Left lung (tissue), 10 donors: ENCODE measurements around the gene INPP5A. TPM values are rescaled to one million over a fixed set of nuclear protein-coding genes. Genes with fewer than 3 reads are reported as not detected.
"Not testable (repeated sequence)": the region's sequence is repeated elsewhere in the genome, so short reads cannot be mapped to it uniquely, and the experiment has no call there.

Source experiments
- ATAC-seq: fragments of 200-7000 bp; cut with Tn5 transposase; one replicate; pipeline ENCODE4 v1.9.1; 2020; ENCODE audit warnings: moderate library complexity
- DNase-seq, 4 donors: peaks; one replicate each; pipeline ENCODE4 v3.0.0-alpha.2; 2013 to 2020
- H3K27ac ChIP-seq, 2 donors: fragments of 200-600 bp; sonication (generic) in 1 of 2; one replicate each; pipeline versions ENCODE4 v1.5.0 to v1.8.0; 2020 to 2021
- H3K27me3 ChIP-seq, 2 donors: fragments of 200-600 bp; sonication (generic) in 1 of 2; one replicate each; pipeline versions ENCODE4 v1.5.0 to v1.8.0; 2020 to 2021
- H3K36me3 ChIP-seq, 2 donors: fragments of 200-600 bp; sonication (generic) in 1 of 2; one replicate each; pipeline versions ENCODE4 v1.5.0 to v1.8.0; 2020 to 2021
- H3K4me1 ChIP-seq, 2 donors: fragments of 200-600 bp; one replicate each; pipeline ENCODE4 v1.8.0; 2021
- H3K4me3 ChIP-seq, 2 donors: fragments of 200-600 bp; sonication (generic) in 1 of 2; one replicate each; pipeline versions ENCODE4 v1.5.0 to v1.8.0; 2020 to 2021; ENCODE audit warnings: mild to moderate bottlenecking in 1 of 2
- H3K9me3 ChIP-seq, 2 donors: fragments of 200-600 bp; sonication (generic) in 1 of 2; one replicate each; pipeline versions ENCODE4 v1.5.0 to v1.8.0; 2020 to 2021
- CTCF ChIP-seq, 2 donors: fragments of 200-600 bp; sonication (generic) in 1 of 2; IDR thresholded peaks; one replicate each; pipeline versions ENCODE4 v1.5.0 to v1.8.0; 2021; ENCODE audit warnings: antibody characterized with exemption in 2 of 2
- intact Hi-C, 2 donors: fragments of 100-400 bp; cut with DNase I; formaldehyde crosslinking; loops; one replicate each; pipeline versions ENCODE4 v1.11.2 to v1.14.2; 2022
- polyA plus RNA-seq, 6 donors: library from polyadenylated mRNA; unstranded; fragments of 120-200 nt; gene quantifications; one replicate each; pipeline ENCODE4 v1.2.1, GENCODE V29; 2013; ENCODE audit not compliant: insufficient read length in 6 of 6
- total RNA-seq, 2 donors: library from RNA; stranded (reverse); fragmentation: NEBNext Ultra II Directional; extraction: Animal tissue kit (Norgen Biotek cat#: 25700); gene quantifications; one replicate each; pipeline ENCODE4 v1.2.1, GENCODE V29; 2021
- donor health status: DM: no; HTN: yes; CAD: no.
- donor health status: DM: no; HTN: no; CAD: no.

INPP5A gene
- total and polyA plus RNA-seq, 8 donors: 32.0 to 44.0 (median 36.8) TPM

- no peak overlapping the region for H3K4me3 ChIP-seq
- no peaks in the 10 kb centered on the region for H3K36me3 ChIP-seq
- ATAC-seq (no peak), DNase-seq (peak in 1 of 4 donors; percentile 8)
- no peaks in the 10 kb centered on the region for H3K9me3 ChIP-seq
- no peak for TF ChIP-seq CTCF (IDR thresholded peaks at IDR 0.05)
- H3K4me1 ChIP-seq: no peaks in the 10 kb centered on the region
- H3K27ac ChIP-seq: no peak overlapping the region
- peaks cover 0 to 67% of the 10 kb centered on the region in 2 donors for H3K27me3 ChIP-seq
- intact Hi-C loops: no loop called here
Measured at GRCh38 chr10:132816718-132817117, 279.1 kb downstream of the INPP5A start.

- peaks cover 0 to 57% of the 10 kb centered on the region in 2 donors for H3K27me3 ChIP-seq
- no peaks in the 10 kb centered on the region for H3K36me3 ChIP-seq
- H3K9me3 ChIP-seq: no peaks in the 10 kb centered on the region
- no peak overlapping the region for H3K27ac ChIP-seq
- no peak for TF ChIP-seq CTCF (IDR thresholded peaks at IDR 0.05)
- intact Hi-C loops: no loop called here
- DNase-seq (peak in 1 of 4 donors; percentile 67), ATAC-seq (no peak)
- H3K4me3 ChIP-seq: no peak overlapping the region
- no peaks in the 10 kb centered on the region for H3K4me1 ChIP-seq
Measured at GRCh38 chr10:132817701-132818211, 280.2 kb downstream of the INPP5A start.

GRCh38 chr10:132820056-132820455, 282.5 kb downstream of the INPP5A start:
- intact Hi-C loops: no loop called here

GRCh38 chr10:132825783-132826523, 288.4 kb downstream of the INPP5A start:
- H3K27ac ChIP-seq, H3K9me3 ChIP-seq, intact Hi-C loops, H3K27me3 ChIP-seq, ATAC-seq, H3K4me3 ChIP-seq, H3K4me1 ChIP-seq, H3K36me3 ChIP-seq: not testable (repeated sequence)
- DNase-seq: peak in 1 of 4 donors; percentile 20

More at GRCh38 chr10:132820056-132820455, 282.5 kb downstream of the INPP5A start:
- ATAC-seq (no peak), DNase-seq (peak in 1 of 4 donors; percentile 52)
- Histone ChIP-seq H3K27me3 (peaks cover 0 to 37% of the 10 kb centered on the region in 2 donors), H3K9me3 (no peaks in the 10 kb centered on the region), H3K27ac (no peak overlapping the region), H3K4me3 (no peak overlapping the region), H3K4me1 (no peaks in the 10 kb centered on the region), H3K36me3 (no peaks in the 10 kb centered on the region)
- TF ChIP-seq CTCF (IDR thresholded peaks at IDR 0.05): no peak

- DNase-seq (peak in 1 of 4 donors; percentile 62), ATAC-seq (no peak)
- no peaks in the 10 kb centered on the region for H3K36me3 ChIP-seq
- intact Hi-C loops: no loop called here
- no peak overlapping the region for H3K27ac ChIP-seq
- TF ChIP-seq CTCF (IDR thresholded peaks at IDR 0.05): no peak
- H3K4me3 ChIP-seq: no peak overlapping the region
- no peaks in the 10 kb centered on the region for H3K4me1 ChIP-seq
- H3K9me3 ChIP-seq: peaks cover 0 to 2% of the 10 kb centered on the region in 2 donors
- peaks cover 0 to 14% of the 10 kb centered on the region in 2 donors for H3K27me3 ChIP-seq
Measured at GRCh38 chr10:132826524-132827422, 289.2 kb downstream of the INPP5A start.
